ENCODE data around the gene PSKH1.

DNA sequence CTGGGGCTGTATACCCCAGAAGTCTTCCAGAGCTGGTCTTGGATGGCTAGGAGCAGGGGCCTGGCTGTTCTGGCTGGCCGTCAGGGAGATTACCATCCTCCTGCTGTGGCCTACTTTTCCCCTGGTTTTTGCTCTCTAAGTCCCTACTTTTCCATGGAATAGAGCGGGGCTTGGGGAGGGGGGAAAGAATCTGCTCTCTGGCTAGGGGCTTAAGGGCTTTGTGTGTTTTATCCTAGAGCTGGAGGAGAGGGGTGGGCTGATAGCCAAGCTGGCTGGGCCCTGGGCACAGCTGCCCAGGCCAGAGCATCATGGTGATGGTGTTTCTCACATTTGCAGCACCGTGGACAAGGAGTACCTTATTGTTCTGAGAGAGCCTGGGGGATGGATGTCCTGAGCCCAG lies 4.7 kb upstream of the PSKH1 start:
- TF ChIP-seq, protein P1, sequence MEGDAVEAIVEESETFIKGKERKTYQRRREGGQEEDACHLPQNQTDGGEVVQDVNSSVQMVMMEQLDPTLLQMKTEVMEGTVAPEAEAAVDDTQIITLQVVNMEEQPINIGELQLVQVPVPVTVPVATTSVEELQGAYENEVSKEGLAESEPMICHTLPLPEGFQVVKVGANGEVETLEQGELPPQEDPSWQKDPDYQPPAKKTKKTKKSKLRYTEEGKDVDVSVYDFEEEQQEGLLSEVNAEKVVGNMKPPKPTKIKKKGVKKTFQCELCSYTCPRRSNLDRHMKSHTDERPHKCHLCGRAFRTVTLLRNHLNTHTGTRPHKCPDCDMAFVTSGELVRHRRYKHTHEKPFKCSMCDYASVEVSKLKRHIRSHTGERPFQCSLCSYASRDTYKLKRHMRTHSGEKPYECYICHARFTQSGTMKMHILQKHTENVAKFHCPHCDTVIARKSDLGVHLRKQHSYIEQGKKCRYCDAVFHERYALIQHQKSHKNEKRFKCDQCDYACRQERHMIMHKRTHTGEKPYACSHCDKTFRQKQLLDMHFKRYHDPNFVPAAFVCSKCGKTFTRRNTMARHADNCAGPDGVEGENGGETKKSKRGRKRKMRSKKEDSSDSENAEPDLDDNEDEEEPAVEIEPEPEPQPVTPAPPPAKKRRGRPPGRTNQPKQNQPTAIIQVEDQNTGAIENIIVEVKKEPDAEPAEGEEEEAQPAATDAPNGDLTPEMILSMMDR (optimal IDR thresholded peaks at IDR 0.05 in 1 of 3, IDR thresholded peaks at IDR 0.05 in 1 of 3, conservative IDR thresholded peaks at IDR 0.05 in 1 of 3; ENCODE audit: extremely low read depth in 1 of 3, insufficient read depth in 2 of 3, low read length in 3 of 3), result no peak
- no peak for TF ChIP-seq EZH2 (IDR thresholded peaks at IDR 0.05; ENCODE audit: low read length)

All from keratinocyte (primary cell).